HG03064 (cell line): ENCODE data around the gene ATG4D.
"Not testable (repeated sequence)": the region's sequence is repeated elsewhere in the genome, so short reads cannot be mapped to it uniquely, and the experiment has no call there.

Experiments used
- ATAC-seq: cut with Tn5 transposase; IDR thresholded peaks from one replicate; pipeline ENCODE4 v1.9.1; 2021; ENCODE audit warnings: low read depth; ENCODE audit not compliant: unreplicated experiment

ATG4D gene

DNA sequence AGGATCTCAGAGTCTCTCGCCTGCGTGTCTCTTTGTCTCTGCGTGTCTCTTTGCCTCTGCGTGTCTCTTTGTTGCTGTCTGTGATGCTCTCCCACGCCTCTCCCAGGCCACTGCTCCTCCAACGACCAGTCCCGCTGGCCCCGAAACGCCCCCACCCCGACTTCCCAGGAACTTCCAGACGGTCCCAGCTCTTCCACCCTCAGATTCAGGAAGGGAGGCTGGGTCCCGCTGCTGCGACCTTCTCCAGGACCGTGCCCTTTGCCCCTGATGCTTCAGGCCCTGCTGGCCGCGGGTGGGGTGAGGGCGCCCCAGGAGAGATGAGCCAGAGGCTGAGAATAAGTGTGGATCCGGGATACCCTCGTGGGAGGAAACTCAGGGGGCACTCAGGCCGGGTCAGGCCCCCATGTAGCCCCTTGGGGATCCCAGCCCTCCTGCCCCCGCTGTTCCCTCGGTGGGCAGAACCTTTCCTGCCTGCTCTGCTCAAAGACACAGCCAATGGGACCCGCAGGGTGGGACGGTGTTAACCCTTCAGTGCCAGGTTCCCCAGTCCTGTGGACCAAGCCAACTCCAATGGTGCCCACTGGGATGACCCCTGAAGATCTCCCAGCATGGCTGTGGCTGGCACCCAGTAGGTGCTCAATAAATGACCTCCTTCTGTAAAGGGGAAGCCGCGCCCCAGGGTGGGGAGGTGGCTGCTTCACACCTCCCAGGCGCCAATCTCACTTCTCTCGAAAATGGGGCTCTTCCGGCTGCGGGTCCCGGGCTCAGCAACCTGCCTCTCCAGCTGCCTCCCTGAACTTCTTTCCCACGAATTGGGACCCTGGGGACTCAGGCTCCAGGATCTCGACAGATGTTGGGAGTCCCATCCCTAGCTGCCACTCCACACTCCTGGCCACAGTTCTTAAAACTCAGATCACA is 25.0 kb upstream of the ATG4D start:
- ATAC-seq: no peak

DNA sequence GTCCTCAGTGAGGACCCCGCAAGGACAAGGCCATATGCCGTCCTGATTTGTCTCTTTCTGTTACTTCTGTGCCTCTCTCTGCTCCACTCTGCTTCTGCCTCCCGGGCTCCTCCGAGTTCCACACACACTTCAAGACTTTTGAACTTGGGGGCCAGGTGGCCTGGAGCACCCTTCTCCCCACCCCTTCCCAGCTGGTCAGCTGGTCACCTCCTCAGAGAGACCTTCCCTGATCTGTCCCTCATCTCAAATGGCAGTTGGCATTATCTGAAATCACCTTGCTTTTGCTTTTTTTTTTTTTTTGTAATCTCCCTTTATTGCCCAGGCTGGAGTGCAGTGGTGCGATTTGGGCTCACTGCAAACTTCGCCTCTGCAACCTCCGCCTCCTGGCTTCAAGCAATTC is 24.3 kb upstream of the ATG4D start:
- ATAC-seq: no peak

GRCh38 chr19:10520652-10521318 is 22.9 kb upstream of the ATG4D start:
- ATAC-seq: no peak

DNA sequence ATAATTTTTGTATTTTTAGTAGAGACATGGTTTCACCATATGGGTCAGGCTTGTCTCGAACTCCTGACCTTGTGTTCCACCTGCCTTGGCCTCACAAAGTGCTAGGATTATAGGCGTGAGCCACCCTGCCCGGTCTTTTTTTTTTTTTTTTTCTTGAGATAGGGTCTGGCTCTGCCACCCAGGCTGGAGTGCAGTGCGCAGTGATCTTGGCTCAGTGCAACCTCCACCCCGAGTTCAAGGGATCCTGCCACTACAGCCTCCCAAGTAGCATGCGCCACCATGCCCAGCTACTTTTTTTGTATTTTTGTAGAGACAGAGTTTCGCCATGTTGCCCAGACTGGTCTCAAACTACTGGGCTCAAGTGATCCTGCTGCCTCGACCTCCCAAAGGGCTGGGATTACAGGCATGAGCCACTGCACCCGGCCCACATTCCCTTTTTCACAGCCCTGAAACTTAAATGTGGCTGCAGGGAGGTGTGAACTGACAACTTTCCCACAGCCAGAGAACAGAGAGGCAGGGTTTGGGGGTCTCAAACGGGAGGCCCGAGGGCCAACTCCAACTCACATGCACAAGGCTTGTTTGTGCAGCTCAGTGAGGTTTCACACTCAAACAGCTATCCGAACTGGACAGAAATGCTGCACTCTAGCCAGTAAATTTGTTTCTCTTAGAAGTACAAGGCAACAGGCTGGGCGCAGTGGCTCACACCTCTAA is 22.1 kb upstream of the ATG4D start:
- ATAC-seq: no peak

GRCh38 chr19:10523135-10523636 is 20.5 kb upstream of the ATG4D start:
- no peak for ATAC-seq

DNA sequence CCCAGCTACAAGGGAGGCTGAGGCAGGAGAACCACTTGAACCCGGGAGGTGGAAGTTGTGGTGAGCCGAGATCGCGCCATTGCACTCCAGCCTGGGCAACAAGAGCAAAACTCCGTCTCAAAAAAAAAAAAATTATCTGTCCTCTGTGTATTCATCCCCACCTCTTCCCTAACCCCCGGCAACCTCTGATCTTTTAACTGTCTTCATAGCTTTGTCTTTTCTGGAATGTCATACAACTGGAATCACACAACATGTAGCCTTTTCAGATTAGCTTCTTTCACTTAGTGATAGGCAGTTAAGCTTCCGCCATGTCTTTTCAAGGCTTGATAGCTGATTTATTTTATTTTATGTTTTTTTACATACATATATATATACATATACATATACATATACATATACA is 18.1 kb upstream of the ATG4D start:
- ATAC-seq: no peak

GRCh38 chr19:10526887-10527286 is 16.8 kb upstream of the ATG4D start:
- ATAC-seq: not testable (repeated sequence)

GRCh38 chr19:10532457-10532856 is 11.2 kb upstream of the ATG4D start:
- no peak for ATAC-seq

GRCh38 chr19:10533646-10534386 is 9.9 kb upstream of the ATG4D start:
- ATAC-seq: no peak

GRCh38 chr19:10535613-10536012 is 8.1 kb upstream of the ATG4D start:
- no peak for ATAC-seq

GRCh38 chr19:10537668-10538067 is 6.0 kb upstream of the ATG4D start:
- no peak for ATAC-seq

DNA sequence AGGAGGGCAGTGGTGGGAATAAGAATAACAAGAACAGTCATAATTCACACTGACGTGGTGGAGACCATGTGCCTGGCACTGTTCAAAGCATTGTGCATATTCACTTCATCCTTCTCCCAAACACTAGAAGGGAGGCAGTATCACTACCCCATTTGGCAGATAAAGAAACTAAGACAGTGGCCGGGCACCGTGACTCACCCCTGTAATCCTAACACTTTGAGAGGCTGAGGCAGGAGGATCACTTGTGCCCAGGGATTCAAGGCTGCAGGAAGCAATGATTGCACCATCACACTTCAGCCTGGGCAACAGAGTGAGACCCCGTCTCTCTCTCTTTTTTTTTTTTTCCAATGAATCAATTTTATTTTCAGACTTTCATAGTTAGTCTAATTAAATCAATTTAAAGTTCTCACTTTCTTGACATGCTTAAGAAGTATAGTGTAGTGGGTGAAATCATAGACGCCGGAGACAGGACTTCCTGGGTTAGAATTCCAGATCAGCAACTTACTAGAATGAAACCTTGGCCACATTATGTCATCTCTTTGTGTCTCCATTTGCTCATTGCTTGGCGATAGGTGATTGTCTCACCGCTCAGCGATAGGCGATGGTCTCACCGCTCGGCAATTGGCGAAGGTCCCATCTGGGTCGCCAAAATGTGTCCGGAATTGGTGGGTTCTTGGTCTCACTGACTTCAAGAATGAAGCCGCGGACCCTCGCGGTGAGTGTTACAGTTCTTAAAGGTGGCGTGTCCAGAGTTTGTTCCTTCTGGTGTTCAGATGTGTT is 5.3 kb upstream of the ATG4D start:
- ATAC-seq: no peak

DNA sequence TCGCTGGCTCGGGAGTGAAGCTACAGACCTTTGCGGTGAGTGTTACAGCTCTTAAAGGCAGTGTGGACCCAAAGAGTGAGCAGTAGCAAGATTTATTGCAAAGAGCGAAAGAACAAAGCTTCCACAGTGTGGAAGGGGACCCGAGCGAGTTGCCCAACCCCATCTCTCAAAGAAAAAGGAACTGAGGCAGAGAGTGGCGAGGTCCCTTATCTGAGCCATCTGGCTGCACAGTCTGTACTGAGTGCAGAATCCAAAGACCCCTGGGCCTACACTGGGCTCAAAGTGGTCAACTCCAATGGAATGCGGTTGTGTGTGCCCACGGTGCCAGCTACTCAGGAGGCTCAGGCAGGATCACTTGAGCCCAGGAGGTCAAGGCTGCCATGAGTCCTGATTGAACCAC is 4.7 kb upstream of the ATG4D start:
- not testable (repeated sequence) for ATAC-seq

GRCh38 chr19:10543059-10543419 is 665 bp upstream of the ATG4D start:
- ATAC-seq: no peak

DNA sequence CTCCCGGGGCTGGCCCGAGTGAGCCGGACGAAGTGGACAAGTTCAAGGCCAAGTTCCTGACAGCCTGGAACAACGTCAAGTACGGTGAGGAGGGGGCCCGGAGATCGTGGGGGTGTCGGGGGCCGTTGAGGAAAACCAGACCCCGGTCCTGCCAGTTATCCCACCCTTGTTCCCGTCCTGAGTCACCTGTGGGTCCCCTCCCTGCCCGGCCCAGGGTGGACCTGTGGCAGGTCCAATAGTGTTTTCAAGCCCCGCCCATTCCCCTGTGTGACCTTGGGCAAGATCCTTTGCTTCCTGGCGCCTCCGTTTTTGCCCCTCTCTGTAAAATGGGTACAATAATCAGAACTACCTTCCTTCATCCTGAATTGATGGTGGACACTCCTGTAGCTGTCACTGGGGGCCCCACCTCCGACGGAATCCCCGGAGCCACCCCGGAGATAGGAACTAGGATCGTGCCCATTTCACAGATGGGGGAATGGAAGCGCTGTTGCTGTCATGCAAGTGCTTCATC is 593 bp downstream of the ATG4D start:
- no peak for ATAC-seq

- no peak for ATAC-seq
Observed at GRCh38 chr19:10544753-10545251, 1.1 kb downstream of the ATG4D start.

DNA sequence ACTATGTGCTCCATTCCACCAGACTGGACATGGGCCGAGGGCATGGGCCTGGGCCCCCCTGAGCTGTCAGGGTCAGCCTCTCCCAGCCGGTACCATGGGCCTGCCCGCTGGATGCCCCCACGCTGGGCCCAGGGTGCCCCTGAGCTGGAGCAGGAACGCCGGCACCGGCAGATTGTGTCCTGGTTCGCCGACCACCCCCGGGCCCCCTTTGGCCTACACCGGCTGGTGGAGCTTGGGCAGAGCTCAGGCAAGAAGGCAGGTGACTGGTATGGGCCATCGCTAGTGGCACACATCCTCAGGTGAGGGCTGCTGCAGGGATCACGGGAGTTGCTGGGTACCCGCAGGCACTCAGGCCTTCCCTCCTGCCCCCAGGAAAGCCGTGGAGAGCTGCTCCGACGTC is 3.1 kb downstream of the ATG4D start:
- ATAC-seq: no peak

DNA sequence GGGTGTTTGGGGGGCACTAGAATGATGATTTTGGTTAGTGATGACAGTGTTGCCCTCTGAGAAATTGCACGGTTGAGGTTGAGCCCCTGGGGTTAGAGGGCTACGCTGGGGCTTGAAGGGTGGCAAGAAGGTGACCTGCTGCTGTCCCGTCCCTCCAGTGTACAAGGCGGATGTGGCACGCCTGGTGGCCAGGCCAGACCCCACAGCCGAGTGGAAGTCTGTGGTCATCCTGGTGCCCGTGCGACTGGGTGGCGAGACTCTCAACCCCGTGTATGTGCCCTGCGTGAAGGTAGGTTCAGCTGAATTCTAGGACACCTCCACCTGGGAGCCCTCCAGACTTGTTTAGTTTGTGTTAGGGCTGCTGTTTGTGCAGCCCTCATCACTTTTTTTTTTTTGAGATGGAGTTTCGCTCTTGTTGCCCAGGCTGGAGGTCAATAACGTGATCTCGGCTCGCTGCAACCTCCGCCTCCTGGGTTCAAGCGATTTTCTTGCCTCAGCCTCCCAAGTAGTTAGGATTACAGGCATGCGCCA is 5.1 kb downstream of the ATG4D start:
- ATAC-seq: no peak

DNA sequence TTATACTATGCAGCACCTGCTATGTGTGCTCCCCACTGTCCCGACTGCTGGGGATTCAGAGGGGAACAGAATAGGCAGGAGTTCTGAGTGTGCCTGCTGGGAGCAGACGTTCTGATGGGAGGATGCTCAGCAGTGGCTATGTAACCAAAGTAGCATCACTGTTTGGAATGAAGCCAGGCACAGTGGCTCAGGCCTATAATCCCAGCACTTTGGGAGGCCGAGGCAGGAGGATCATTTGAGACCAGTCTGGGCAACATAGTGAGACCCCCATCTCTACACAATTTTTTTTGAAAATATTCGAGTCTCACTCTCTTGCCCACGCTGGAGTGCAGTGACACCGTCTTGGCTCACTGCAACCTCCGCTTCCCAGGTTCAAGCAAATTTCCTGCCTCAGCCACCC is 6.0 kb downstream of the ATG4D start:
- ATAC-seq: no peak
